SK-N-SH (cell line): ENCODE results near the gene RPP14. TPM values are rescaled to one million over a fixed set of nuclear protein-coding genes. Genes with fewer than 3 reads are reported as not detected.

ENCODE experiments used
- CTCF ChIA-PET: fragments of 300-600, 350-600 bp; formaldehyde crosslinking; extraction: SDS; loops from one replicate; lab custom pipeline; 2021; lab: Yijun Ruan, JAX
- POLR2A ChIA-PET: fragments of 350-600 bp; sonication (Branson Sonifier 250); formaldehyde crosslinking; extraction: SDS; loops from one replicate; lab custom pipeline; 2020; ENCODE audit warnings: antibody characterized with exemption, inconsistent platforms; lab: Yijun Ruan, JAX
- DNase-seq: peaks from one replicate; pipeline ENCODE4 v3.0.0; 2012
- H2AFZ ChIP-seq: fragments of 200-600 bp; sonication (generic); 2 replicates; pipeline ENCODE4 v1.8.1; 2016; ENCODE audit warnings: antibody characterized with exemption, mild to moderate bottlenecking, low read depth
- H3F3A ChIP-seq: fragments of 200-600 bp; sonication (generic); replicated peaks from 2 replicates; pipeline ENCODE3; 2016; ENCODE audit warnings: antibody characterized with exemption, mild to moderate bottlenecking; ENCODE audit not compliant: insufficient read depth
- H3K27ac ChIP-seq, 2 experiments: fragments of 200-500 bp in 1 of 2; fragments of 200-600 bp in 1 of 2; sonication (Bioruptor generic) in 1 of 2; sonication (generic), shearing (Covaris generic) in 1 of 2; 2 replicates each; pipeline versions ENCODE4 v1.5.1 to v1.6.1; 2014 to 2016; ENCODE audit warnings: low read depth in 2 of 2, inconsistent platforms in 1 of 2, low read length in 1 of 2, mild to moderate bottlenecking in 1 of 2, mixed read lengths in 1 of 2
- H3K27me3 ChIP-seq: fragments of 200-600 bp; sonication (generic), shearing (Covaris generic); 2 replicates; pipeline ENCODE4 v1.6.1; 2016; ENCODE audit warnings: mixed run types; ENCODE audit not compliant: insufficient read depth
- H3K36me3 ChIP-seq, 2 experiments: fragments of 200-500 bp in 1 of 2; fragments of 200-600 bp in 1 of 2; sonication (Bioruptor generic) in 1 of 2; sonication (generic) in 1 of 2; replicated peaks in 1 of 2; 2 replicates each; pipeline versions ENCODE3 to v1.5.1; 2014 to 2016; ENCODE audit warnings: low read length in 1 of 2, mild to moderate bottlenecking in 1 of 2; ENCODE audit not compliant: insufficient read depth in 2 of 2, control insufficient read depth in 1 of 2
- H3K4me1 ChIP-seq, 2 experiments: fragments of 200-500 bp in 1 of 2; fragments of 200-600 bp in 1 of 2; sonication (Bioruptor generic) in 1 of 2; sonication (generic), shearing (Covaris generic) in 1 of 2; 2 replicates each; pipeline versions ENCODE4 v1.5.1 to v1.6.1; 2014 to 2016; ENCODE audit warnings: low read depth in 1 of 2, low read length in 1 of 2, mixed run types in 1 of 2; ENCODE audit not compliant: insufficient read depth in 2 of 2, control insufficient read depth in 1 of 2
- H3K4me2 ChIP-seq: fragments of 200-600 bp; sonication (generic), shearing (Covaris generic); 2 replicates; pipeline ENCODE4 v1.6.1; 2017; ENCODE audit warnings: mixed run types
- H3K4me3 ChIP-seq, 2 experiments: fragments of 200-500 bp in 1 of 2; fragments of 200-600 bp in 1 of 2; sonication (Bioruptor generic) in 1 of 2; sonication (generic), shearing (Covaris generic) in 1 of 2; 2 replicates each; pipeline versions ENCODE4 v1.5.1 to v1.8.1; 2014 to 2016; ENCODE audit warnings: low read depth in 2 of 2, inconsistent platforms in 1 of 2, low read length in 1 of 2, mild to moderate bottlenecking in 1 of 2, mixed read lengths in 1 of 2, moderate library complexity in 1 of 2
- H3K79me2 ChIP-seq: fragments of 200-600 bp; sonication (generic); 2 replicates; pipeline ENCODE4 v1.8.1; 2017; ENCODE audit warnings: mild to moderate bottlenecking; ENCODE audit not compliant: insufficient read depth
- H3K9ac ChIP-seq: fragments of 200-600 bp; sonication (generic); 2 replicates; pipeline ENCODE4 v1.6.1; 2017; ENCODE audit warnings: mixed run types
- H3K9me2 ChIP-seq: fragments of 200-600 bp; sonication (generic); 2 replicates; pipeline ENCODE4 v1.6.1; 2017; ENCODE audit warnings: mixed run types
- H3K9me3 ChIP-seq: fragments of 200-600 bp; sonication (generic); 2 replicates; pipeline ENCODE4 v1.6.1; 2017; ENCODE audit warnings: mixed run types, mild to moderate bottlenecking, moderate library complexity
- H4K20me1 ChIP-seq: fragments of 200-600 bp; sonication (generic); 2 replicates; pipeline ENCODE4 v1.6.1; 2017; ENCODE audit warnings: mild to moderate bottlenecking, mixed run types; ENCODE audit not compliant: insufficient read depth
- ELF1 ChIP-seq: IDR thresholded peaks from 2 replicates; pipeline ENCODE4 v1.4.0; 2012
- FOXJ3 ChIP-seq: sonication (generic); formaldehyde crosslinking; IDR thresholded peaks from 2 replicates; pipeline ENCODE4 v1.5.1; 2020; ENCODE audit warnings: mild to moderate bottlenecking, missing genetic modification reagents
- GATA2 ChIP-seq: sonication (generic); formaldehyde crosslinking; IDR thresholded peaks from 2 replicates; pipeline ENCODE4 v1.5.0; 2020; ENCODE audit warnings: mild to moderate bottlenecking, missing genetic modification reagents
- PBX3 ChIP-seq: IDR thresholded peaks from 2 replicates; pipeline ENCODE4; 2012
- SMC3 ChIP-seq: IDR thresholded peaks from 2 replicates; pipeline ENCODE4 v1.6.1; 2012; ENCODE audit warnings: low read depth, low read length, improper control_type of control experiment
- USF2 ChIP-seq: fragments of 150-350 bp; IDR thresholded peaks from 2 replicates; pipeline ENCODE4 v1.6.1; 2017; ENCODE audit warnings: antibody characterized with exemption, low read length, low read depth, borderline replicate concordance
- WGBS: methylation state at CpG from one replicate; pipeline ENCODE4 v1.1.6; 2017; ENCODE audit warnings: low lambda C conversion rate; 5-methylcytosine and 5-hydroxymethylcytosine counted together
- polyA plus RNA-seq, 3 experiments: library from polyadenylated mRNA; depleted of rRNA; stranded (reverse); fragments of >200 nt; gene quantifications; 2 replicates each; pipeline ENCODE4 v1.2.3, GENCODE V29; 2012

Gene RPP14
- polyA plus RNA-seq, 1 of the 3 experiments (the other 2 are of a cell fraction): 8.3 TPM

GRCh38 chr3:58329922-58330413, 23.9 kb downstream of the RPP14 start:
- WGBS: 91% methylated on average over 5 of the region's 5 CpGs
- Histone ChIP-seq H3K27me3 (no peaks in the 10 kb centered on the region), H3K4me1 (peaks cover 4 to 8% of the 10 kb centered on the region in 2 experiments; a peak in 3 of 4 replicates), H3K9me3 (no peaks in the 10 kb centered on the region), H3K9ac (no peak overlapping the region), H3K27ac (no peak overlapping the region), H3K4me3 (no peak overlapping the region), H3K9me2 (no peaks in the 10 kb centered on the region), H3K4me2 (no peak overlapping the region), H2AFZ (no peak overlapping the region), H4K20me1 (no peaks in the 10 kb centered on the region), H3F3A (peaks cover 9% of the 10 kb centered on the region), H3K36me3 (no peaks in the 10 kb centered on the region), H3K79me2 (peaks cover 16% of the 10 kb centered on the region; the same call in 1 of the 2 replicates)
- TF ChIP-seq FOXJ3 (CRISPR knock-in tag) (no peak), GATA2 (CRISPR knock-in tag) (no peak), PBX3 (no peak), SMC3 (no peak), ELF1 (no peak)
- ChIA-PET CTCF (interaction anchor here (1.4 to 4.9 kb wide), 2 partner anchors 23 to 162 kb away, joined by 5 to 18 read pairs; partner anchors contain the start of genes HTD2, KCTD6 and RPP14), POLR2A (no interaction called here)
- no peak for DNase-seq

GRCh38 chr3:58331593-58332152, 25.6 kb downstream of the RPP14 start:
- Histone ChIP-seq H3K9ac (no peak overlapping the region), H3K4me2 (no peak overlapping the region), H3K9me2 (no peaks in the 10 kb centered on the region), H3K27ac (no peak overlapping the region), H3K4me3 (no peak overlapping the region), H3K27me3 (no peaks in the 10 kb centered on the region), H3K36me3 (no peaks in the 10 kb centered on the region), H4K20me1 (no peaks in the 10 kb centered on the region), H3K9me3 (no peaks in the 10 kb centered on the region), H3K79me2 (peaks cover 20% of the 10 kb centered on the region; the same call in 1 of the 2 replicates), H3F3A (peaks cover 20% of the 10 kb centered on the region), H2AFZ (no peak overlapping the region), H3K4me1 (peaks cover 4 to 11% of the 10 kb centered on the region in 2 experiments; a peak in 3 of 4 replicates)
- ChIA-PET CTCF (interaction anchor here (0.8 to 4.9 kb wide), 2 partner anchors 25 to 160 kb away, joined by 3 to 18 read pairs; partner anchors contain the start of genes HTD2, KCTD6 and RPP14), POLR2A (interaction anchor here (0.9 to 1.3 kb wide), 2 partner anchors 25 to 26 kb away, joined by 3 read pairs; partner anchors contain the start of genes HTD2 and RPP14)
- TF ChIP-seq SMC3 (no peak), USF2 (no peak), ELF1 (no peak)
- no peak for DNase-seq
- WGBS: 95% methylated on average over 4 of the region's 4 CpGs
